HG03457 (cell line): ENCODE measurements around the gene LSAMP.

ENCODE experiments used
- ATAC-seq: cut with Tn5 transposase; IDR thresholded peaks from one replicate; pipeline ENCODE4 v1.9.1; 2021; ENCODE audit warnings: moderate number of reproducible peaks; ENCODE audit not compliant: unreplicated experiment

LSAMP gene

DNA sequence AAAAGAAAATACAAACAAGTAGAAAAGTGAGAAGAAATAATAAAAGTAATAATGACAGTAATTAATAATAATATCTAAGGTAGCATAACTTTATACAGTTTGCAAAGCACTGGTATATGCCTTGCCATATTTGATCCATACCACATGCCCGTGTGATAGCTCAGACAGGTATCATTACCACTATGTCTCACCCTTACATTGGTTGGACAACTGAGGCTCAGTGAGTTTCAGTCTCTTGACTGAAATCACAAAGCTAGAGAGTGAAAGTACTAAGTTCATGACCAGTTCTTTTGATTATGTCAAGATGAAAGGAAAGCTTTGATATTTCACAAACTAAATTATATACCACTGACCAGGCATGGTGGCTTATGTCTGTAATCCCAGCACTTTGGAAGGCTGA, 413.1 kb downstream of the LSAMP start:
- no peak for ATAC-seq

DNA sequence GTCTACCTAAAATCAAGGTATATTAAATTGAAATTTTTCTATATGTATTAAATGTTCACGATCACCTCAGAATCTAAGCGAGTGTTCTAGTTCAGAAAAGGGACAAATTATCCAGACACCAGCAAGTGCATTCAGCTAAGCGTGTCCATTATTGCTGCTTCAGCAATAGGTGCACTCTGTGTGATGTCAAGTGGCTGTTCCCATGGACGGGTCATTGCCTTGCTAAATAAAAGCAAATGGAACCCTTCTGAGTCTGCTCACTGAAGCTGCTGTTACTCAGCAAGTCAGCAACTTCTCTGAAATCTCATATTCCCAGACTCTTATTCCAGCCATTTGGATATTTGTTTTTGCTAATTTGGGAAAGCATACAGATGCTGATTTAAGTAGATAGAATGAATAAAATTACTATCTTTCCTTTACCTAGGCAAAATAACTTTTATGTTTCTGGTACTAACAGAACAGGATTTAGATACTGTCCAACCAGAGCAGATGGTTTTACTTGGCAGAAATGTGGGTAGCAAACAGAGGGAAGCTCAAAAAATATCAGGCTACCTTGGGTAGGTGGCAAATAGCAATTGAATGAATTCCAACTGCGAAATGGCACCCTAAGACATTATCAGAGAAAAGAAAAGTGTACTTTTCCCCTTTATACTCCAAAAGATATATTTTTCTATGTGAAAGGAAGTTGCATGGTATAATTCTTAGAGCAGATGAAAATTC, 415.0 kb downstream of the LSAMP start:
- no peak for ATAC-seq

DNA sequence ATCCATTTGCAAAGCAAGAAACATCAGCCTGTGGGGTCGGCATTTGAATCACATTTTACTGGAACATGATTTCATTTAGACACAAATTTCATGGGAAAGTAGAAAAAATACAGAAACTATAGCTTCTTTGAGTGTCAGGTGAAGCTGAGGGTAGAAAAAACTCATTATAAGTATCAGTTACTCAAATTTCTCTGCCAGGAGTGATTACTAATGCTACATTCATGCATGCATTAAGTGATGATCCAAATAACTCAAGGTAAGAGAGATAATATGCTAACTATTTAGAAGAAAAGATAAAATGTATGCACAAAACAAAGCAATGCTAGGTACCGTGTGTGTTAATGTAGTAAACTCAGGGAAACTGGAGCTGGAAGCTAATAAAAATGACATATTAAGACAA, 416.0 kb downstream of the LSAMP start:
- no peak for ATAC-seq

DNA sequence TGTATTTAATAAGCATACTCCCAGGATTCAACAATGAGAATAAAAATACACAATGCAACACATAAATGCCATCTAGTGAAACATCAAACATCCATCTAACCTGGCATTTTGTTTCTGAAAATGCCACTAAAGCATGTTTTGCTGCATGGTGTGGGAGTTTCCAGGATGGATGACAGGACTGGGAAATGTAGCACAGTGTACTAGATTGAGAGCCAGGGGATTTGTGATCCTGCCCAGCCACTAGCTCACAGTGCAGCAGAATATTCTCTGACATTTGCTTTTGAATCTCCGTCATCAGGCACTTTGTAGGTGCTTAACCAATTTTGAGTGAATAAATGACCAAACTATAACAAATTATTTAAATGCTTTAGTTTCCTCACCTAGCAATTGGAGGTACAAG, 417.1 kb downstream of the LSAMP start:
- no peak for ATAC-seq

DNA sequence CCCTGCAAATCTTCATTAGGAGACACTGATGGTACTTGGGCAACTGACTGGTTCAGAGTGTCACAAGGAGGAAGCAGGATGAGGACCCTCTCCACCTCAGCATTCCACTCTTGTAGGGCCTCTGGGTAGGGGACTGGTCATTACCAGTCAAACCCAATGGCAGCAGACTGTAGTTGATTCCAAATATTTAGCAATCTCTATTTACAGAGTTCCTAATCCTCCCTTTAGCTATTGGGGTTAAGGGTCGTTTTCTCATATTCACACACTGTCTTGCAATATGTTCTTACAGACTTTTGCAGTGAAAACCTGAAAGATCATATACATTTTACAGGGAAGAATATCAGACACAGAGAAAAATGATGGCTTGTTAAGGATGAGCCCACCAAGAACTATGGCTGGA, 424.3 kb downstream of the LSAMP start:
- no peak for ATAC-seq

DNA sequence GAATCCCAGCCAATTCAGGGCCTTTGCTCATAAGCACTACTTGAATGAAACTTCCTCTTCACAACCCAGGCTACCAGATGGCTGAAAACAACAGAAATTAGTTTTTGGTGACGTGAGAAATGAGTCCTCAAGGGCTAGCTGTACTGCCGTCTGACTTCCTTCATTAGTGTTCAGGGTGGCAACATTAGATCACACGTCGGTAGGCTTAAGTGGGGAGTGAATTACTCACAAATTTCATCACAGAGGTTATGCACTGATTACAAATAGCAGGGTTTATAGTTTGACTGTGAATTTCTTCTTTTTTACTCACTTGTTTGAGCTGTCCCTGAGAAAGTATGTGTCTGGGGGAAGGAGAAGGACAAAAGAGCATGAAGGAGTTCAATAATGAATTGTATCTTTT, 424.8 kb downstream of the LSAMP start:
- no peak for ATAC-seq

DNA sequence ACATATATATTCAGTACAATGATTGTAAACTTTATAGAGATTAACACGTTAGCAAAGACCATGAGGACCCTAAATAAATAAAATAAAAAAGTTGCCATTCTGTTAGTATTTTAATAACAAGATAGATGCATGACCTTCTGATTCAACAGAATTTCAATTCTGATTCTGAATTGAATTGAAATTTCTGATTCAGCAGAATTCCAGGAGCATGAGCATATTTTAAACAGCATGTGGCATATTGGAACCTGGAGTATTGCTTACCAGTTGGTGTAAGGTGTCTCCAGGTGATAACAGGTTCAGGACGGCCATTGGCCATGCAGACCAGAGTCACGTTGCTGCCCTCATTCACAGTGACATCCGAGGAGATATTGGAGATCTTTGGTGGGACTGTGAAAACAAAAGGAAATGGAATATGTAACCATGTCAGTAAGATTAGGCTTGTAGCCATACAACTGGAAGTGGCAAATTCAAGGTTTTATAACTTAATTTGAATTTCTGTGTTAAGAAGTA, 426.0 kb downstream of the LSAMP start:
- no peak for ATAC-seq

DNA sequence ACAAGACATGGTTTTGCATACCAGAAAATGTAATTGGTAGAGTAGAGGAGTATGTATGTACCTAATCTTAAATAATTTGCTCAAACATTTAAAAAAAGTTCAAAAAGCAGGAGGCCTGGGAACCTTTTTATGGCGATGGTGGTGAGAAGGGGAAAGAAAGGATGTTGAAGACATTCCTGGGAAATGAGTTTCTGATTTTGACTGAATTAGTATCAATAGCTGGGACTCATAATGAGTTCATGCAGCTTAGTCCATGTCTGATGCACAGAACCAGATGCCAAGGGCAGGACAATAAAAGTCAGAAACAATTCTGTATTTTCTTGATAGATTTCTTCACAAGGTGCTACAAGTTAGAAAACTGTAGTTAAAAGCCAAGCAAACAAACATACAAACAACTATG, 426.6 kb downstream of the LSAMP start:
- no peak for ATAC-seq

DNA sequence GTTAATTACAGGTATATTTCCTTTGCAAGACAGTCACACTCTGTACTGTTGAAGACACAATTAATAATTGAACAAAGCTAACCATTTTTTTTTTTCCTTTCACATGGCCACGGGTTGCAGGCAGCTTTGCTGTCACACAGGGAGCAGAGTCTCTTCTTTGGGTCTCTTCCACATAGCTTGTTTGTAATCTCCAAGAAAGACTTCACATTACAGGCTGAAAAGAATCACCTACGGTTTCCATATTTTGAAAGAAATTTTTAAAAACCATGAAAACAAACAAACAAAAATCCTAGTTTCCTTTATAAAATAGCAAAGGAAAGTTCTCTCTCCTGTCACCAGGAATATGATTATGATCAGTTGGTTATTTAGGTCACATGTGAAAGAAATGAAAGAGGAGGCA, 429.4 kb downstream of the LSAMP start:
- no peak for ATAC-seq

DNA sequence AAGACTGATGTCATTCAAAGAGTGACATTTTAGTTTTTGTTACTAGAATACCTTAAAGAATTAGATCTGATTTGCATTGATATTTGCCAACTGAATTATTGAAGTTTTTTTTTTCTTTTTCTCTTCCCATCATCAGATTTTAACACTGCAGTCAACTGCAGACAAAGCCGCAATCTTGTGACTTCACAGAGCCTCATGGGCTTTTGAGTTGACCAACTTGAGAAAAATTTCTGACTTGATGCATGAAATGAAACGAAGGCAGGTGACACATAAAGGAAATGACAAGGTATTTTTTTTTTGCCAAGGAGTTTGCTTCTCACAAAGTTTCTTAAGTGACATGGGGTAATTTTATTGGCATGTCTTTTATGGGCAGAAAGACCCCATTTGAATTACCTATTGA, 438.3 kb downstream of the LSAMP start:
- ATAC-seq: no peak

DNA sequence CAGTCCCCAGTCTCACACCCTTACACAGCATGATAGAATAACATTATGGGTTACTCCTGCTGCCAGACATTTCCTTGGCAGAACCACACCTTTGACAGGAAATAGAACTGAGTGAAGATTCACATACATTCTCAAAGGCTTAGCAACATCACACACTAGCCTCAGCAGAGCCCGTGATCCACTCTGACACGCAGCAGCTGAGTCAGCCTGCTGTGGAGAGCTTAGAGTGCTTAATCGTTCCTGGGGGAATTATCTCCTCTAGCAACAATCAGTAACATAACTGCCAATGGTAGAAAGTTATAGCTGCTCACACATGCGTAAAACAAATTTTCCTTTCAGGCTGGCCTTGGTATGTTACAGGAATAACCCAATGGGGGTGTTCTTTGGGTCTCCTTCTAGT, 439.9 kb downstream of the LSAMP start:
- ATAC-seq: no peak

DNA sequence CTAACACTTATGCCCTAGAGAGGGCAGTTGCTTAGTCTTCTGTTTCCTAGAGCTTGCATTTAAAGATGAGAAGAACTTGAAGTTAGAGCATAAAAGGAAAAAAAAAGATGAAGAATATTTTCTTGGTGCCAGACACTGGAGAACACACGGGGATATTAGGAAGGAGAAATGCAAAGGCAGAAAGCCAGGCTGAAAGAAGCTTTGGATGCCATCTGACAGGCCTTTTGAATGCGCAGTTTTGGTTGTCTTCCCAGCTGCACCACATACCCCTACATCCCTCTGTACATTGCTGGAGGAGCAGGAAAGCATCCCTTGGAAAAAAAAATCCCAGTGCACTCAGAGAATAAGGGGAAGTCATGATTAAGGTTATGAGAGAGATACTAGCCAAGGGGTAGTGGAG, 443.1 kb downstream of the LSAMP start:
- ATAC-seq: no peak

DNA sequence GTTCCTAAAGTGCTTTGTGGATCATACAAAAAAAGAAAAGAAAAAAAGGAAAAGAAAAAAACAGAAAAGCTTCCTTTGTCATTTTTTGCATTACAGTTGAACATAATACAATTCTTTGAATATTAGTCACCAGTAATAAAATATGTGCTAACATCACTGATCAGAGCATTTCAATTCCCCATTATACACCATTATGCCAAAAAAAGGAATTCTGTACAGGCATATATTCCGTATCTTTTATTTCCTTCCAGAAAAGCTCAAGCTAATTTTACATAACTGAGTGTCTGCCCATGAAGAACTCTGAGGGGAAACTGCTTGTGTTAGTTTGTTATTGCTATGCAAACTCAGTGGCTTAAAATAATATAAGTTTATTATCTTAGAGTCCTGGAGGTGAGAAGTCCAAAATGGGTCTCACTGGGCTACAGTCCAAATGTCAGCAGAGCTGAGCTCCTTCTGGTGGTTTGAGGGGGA, 444.1 kb downstream of the LSAMP start:
- no peak for ATAC-seq

DNA sequence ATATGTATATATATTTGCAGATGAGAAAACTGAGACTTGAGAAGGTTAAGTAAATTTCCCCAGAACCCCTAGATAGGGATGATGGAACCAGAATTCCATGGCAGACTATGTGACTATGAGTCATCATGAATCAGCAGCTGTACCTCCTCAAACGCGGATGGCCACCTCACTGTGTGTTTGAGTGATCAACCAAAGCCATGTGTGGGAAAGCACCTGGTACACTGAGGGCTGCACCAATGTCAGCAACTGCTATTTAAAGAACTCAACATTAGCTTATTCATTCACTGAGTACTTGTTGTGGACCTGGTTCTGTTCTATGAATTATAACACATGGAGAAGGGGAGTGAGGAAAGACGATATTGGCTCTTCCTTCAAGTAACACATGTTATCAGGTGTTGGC, 445.0 kb downstream of the LSAMP start:
- peak; percentile 77 for ATAC-seq

DNA sequence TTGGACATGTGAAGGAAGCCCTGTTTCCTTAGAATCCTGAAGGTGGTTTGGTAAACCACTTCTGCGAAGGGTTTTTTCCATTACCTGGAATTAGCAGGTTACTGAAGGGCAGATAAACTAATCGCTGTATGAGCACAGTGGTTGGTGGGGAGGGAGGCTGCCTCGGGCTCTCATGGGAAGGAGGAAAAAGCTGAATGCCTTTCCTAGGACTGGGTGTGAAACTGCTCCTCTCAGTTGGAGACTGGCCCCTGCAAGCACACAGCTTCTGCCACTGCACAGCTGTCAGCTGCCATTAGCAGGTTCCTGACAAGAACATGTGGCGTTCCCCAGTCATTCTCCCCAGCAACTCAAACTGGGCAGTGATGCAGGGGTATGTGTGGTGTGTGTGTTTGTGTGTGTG, 445.7 kb downstream of the LSAMP start:
- no peak for ATAC-seq

DNA sequence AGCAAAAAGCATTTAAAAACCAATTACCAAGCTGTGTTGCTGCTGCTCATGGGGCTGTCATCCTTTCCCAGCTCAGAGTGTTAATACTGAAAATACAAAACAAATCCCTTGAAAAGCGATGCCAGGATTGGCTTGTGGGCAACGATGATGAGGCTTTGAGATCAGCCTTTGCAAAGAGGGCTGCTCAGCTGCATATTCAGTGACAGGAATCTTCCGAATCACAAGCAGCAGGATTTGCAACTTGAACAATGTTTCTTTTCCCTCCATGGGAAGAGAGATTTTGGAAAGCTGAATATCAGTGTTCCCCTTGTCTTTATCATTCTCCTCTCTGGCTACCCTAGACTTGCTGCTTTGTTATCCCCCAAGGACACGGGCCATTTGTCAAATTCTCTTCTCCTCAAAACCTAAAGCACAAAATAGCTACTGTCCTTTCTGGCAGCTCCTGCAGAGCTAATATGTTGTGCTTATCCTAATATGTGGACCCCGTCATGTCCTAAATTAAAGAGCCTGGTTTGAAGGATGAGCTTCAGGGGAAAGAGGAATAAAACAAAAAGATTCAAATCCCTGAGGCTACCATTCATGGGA, 446.2 kb downstream of the LSAMP start:
- no peak for ATAC-seq

DNA sequence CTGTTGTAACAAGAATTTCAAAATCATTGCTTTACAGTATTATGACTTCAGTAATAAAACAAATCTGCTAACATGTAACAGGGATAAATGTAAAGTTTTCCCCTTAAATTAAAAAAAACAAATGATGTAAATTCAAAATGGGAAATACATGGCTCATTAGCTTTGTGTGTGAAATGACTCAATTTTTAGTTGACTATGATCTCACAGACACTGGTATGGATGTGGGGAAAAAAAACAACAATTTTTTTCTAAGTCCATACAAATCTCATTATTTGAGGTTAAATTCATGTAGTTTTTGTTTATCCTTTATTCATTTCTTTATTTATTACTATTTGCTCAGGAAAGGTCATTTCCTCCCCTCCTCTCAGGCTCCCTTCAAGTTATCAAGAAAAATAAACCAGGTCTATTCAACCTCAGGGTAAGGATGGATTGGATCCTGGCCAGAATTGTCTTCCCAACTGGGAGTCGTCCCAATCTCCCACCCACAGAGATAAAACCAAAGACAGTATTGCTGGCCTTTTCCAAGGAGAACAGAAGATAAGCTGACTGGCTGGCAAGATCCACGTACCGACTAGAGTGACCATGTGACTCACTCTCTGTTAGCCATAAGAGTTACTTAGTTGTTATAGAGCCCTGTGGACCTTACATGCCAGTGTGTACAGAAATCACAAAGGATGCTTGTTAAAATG, 448.7 kb downstream of the LSAMP start:
- ATAC-seq: no peak

DNA sequence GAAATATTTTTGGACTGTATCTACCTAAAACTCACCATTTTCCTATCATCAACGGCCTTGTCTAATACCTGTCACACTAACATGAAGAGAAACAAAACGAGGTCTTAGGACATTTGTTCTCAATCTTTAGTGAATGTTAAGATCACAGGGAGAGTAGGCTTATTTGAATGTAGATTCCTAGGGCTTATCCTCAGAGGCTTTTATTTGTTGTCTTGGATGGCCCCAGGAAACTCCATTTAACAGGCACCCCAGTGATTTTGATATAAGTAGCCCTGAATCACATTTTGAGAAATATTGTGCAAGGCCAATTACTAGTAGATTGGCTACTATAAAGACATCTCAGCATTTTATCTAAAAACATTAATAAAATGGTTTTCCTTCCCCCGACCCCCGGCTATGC, 454.6 kb downstream of the LSAMP start:
- ATAC-seq: no peak

DNA sequence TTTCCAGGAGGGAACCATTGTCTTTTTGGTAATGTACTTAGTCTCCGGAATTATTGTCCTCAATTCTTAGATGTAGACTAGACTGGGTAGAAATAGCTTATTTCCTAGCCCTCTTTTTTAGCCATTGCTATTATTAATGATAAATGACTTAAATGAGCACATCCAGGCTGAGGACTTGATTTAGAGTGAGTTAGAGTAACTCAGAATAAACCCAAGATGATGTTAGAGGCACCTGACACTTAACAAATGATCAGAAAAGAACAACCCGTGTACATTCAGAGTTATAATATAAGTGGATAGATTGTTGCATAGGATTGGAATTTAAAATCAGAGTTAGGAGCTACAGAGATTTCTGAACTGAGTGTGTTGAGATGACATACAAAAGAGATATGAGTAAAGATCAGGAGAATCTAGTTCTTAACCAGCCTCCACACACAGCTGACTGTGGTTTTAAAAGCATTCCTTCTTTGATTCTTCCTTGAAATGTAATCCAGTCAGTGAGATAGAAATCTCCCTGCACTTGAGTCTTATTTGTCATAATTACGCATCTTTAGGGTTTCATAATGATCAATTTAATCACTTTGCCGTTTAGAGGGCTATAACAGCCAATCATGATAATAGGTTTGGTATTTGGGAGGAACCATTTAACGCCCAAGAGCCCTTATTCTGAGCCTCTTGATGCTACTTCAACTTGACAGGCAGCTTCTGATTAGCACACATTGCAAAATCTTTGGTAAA, 455.4 kb downstream of the LSAMP start:
- no peak for ATAC-seq

DNA sequence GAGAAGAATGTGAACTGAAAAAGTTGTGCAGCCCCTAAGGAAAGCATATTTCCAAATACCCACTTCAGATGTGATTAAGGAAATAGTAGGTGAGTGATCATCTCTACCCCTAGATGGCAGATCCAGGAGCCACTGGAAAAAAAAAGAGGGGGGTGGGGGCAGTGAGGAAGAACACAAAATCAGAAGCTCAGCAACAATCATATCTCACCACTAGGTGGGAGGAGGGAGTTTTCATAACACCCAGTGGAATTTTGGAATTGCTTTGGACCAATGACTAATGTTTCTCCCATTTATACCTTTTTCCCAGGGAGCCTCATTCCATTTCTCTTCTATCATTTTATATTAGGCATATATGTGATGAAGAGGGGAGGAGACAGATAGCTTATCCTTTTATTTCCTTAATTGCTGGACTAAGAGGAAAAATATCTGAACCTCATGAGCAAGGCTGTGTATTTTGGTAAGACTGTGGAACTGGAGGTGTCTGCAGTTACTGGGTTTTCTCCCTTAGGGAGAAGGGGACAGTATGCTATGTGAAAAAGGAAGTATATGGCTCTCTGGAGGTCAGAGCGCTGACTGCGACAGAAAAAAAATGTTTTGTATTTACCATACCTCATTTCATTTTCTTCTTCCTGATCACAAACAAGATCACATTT, 458.6 kb downstream of the LSAMP start:
- no peak for ATAC-seq

DNA sequence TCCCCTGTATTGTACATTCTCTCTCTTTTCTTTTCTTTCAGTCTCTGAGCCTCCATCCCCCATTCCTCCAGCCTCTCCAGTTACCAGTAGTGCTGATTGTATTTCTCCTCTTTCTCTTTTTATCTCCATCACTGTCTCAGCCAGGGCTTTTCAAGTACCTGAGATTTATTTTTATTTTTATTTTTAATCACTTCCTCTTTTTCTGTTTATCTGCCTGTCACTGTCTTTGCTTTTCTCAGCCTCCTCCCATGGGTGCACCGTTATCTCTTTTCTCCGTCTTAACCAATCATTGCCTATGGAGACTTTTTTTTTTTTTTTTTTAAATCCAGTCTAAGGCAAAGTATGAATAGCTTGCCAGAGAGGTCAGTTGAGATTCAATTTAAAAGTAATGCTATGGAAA, 462.7 kb downstream of the LSAMP start:
- no peak for ATAC-seq
